ENCODE measurements around the gene SURF4.
"Not testable (repeated sequence)": the region's sequence is repeated elsewhere in the genome, so short reads cannot be mapped to it uniquely, and the experiment has no call there.

Gene SURF4

GRCh38 chr9:133334888-133335287, 41.0 kb downstream of the SURF4 start:
- DNase-seq (ENCODE audit: low read depth in 2 of 2), result not testable (repeated sequence)

GRCh38 chr9:133334161-133334560, 41.7 kb downstream of the SURF4 start:
- no peak for DNase-seq (ENCODE audit: low read depth in 2 of 2)

- no peak for DNase-seq (ENCODE audit: low read depth in 2 of 2)
Measured at GRCh38 chr9:133333566-133333965, 42.3 kb downstream of the SURF4 start.

GRCh38 chr9:133333011-133333410, 42.8 kb downstream of the SURF4 start:
- no peak for DNase-seq (ENCODE audit: low read depth in 2 of 2)

- no peak for DNase-seq (ENCODE audit: low read depth in 2 of 2)
Measured at GRCh38 chr9:133332381-133332730, 43.5 kb downstream of the SURF4 start.

- no peak for DNase-seq (ENCODE audit: low read depth in 2 of 2)
Measured at GRCh38 chr9:133331641-133332380, 44.0 kb downstream of the SURF4 start.

- DNase-seq (ENCODE audit: low read depth in 2 of 2), result no peak
Measured at GRCh38 chr9:133331221-133331620, 44.6 kb downstream of the SURF4 start.

GRCh38 chr9:133329306-133330156, 46.3 kb downstream of the SURF4 start:
- not testable (repeated sequence) for DNase-seq (ENCODE audit: low read depth in 2 of 2)

- no peak for DNase-seq (ENCODE audit: low read depth in 2 of 2)
Measured at GRCh38 chr9:133327834-133328484, 47.9 kb downstream of the SURF4 start.

- not testable (repeated sequence) for DNase-seq (ENCODE audit: low read depth in 2 of 2)
Measured at GRCh38 chr9:133327021-133327420, 48.8 kb downstream of the SURF4 start.

GRCh38 chr9:133323991-133324703, 51.7 kb downstream of the SURF4 start:
- DNase-seq (ENCODE audit: low read depth in 2 of 2), result no peak

GRCh38 chr9:133323211-133323610, 52.6 kb downstream of the SURF4 start:
- DNase-seq (ENCODE audit: low read depth in 2 of 2), result no peak

- DNase-seq (ENCODE audit: low read depth in 2 of 2), result no peak
Measured at GRCh38 chr9:133322701-133323100, 53.2 kb downstream of the SURF4 start.

GRCh38 chr9:133321411-133321935, 54.4 kb downstream of the SURF4 start:
- DNase-seq (ENCODE audit: low read depth in 2 of 2), result no peak

- DNase-seq (ENCODE audit: low read depth in 2 of 2), result no peak
Measured at GRCh38 chr9:133320421-133320881, 55.4 kb downstream of the SURF4 start.

- DNase-seq (ENCODE audit: low read depth in 2 of 2), result not testable (repeated sequence)
Measured at GRCh38 chr9:133317551-133317950, 58.3 kb downstream of the SURF4 start.

GRCh38 chr9:133315997-133316396, 59.9 kb downstream of the SURF4 start:
- DNase-seq (ENCODE audit: low read depth in 2 of 2), result no peak
